Ishikawa (cell line): ENCODE measurements around the gene SYNE3.

Experiments
- CEBPB ChIP-seq: IDR thresholded peaks from 2 replicates; pipeline ENCODE4 v1.6.1; 2012
- CREB1 ChIP-seq: IDR thresholded peaks from 2 replicates; pipeline ENCODE4 v1.6.1; 2012; ENCODE audit warnings: low read depth
- EGR1 ChIP-seq: IDR thresholded peaks from 2 replicates; pipeline ENCODE4 v1.6.1; 2012
- EP300 ChIP-seq: IDR thresholded peaks from 2 replicates; pipeline ENCODE4 v1.6.1; 2012; ENCODE audit warnings: borderline replicate concordance
- FOXM1 ChIP-seq: IDR thresholded peaks from 2 replicates; pipeline ENCODE4 v1.6.1; 2012; ENCODE audit warnings: low read depth, borderline replicate concordance
- MAX ChIP-seq: IDR thresholded peaks from 2 replicates; pipeline ENCODE4 v1.6.1; 2012
- NFIC ChIP-seq: IDR thresholded peaks from 2 replicates; pipeline ENCODE4 v1.6.1; 2012
- RAD21 ChIP-seq: IDR thresholded peaks from 2 replicates; pipeline ENCODE4 v1.6.1; 2012; ENCODE audit warnings: low read depth
- REST ChIP-seq: IDR thresholded peaks from 2 replicates; pipeline ENCODE4 v1.6.1; 2012; ENCODE audit warnings: low read depth, mild to moderate bottlenecking
- TAF1 ChIP-seq: IDR thresholded peaks from 2 replicates; pipeline ENCODE4 v1.6.1; 2012; ENCODE audit warnings: low read depth, mild to moderate bottlenecking
- TCF12 ChIP-seq: IDR thresholded peaks from 2 replicates; pipeline ENCODE4 v1.6.1; 2012; ENCODE audit warnings: low read depth
- TEAD4 ChIP-seq: IDR thresholded peaks from 2 replicates; pipeline ENCODE4 v1.6.1; 2012
- USF1 ChIP-seq: IDR thresholded peaks from 2 replicates; pipeline ENCODE4 v1.6.1; 2012
- YY1 ChIP-seq: IDR thresholded peaks from 2 replicates; pipeline ENCODE4 v1.6.1; 2012; ENCODE audit warnings: low read depth
- ZBTB7A ChIP-seq: IDR thresholded peaks from 2 replicates; pipeline ENCODE4 v1.6.1; 2012; ENCODE audit warnings: low read depth

Gene SYNE3

GRCh38 chr14:95494456-95494855, 22.0 kb downstream of the SYNE3 start:
- TF ChIP-seq MAX: no peak
- TF ChIP-seq USF1: no peak
- no peak for TF ChIP-seq EP300
- no peak for TF ChIP-seq CEBPB

- no peak for TF ChIP-seq USF1
- TF ChIP-seq MAX: no peak
- TF ChIP-seq TEAD4: no peak
- TF ChIP-seq NFIC: no peak
- TF ChIP-seq EP300: no peak
- no peak for TF ChIP-seq REST
- no peak for TF ChIP-seq CEBPB
- TF ChIP-seq TAF1: no peak
- TF ChIP-seq FOXM1: no peak
- TF ChIP-seq EGR1: no peak
- no peak for TF ChIP-seq ZBTB7A
- no peak for TF ChIP-seq CREB1
Observed at GRCh38 chr14:95493976-95494375, 22.5 kb downstream of the SYNE3 start.

GRCh38 chr14:95493503-95493902, 22.9 kb downstream of the SYNE3 start:
- TF ChIP-seq REST (no peak), TAF1 (no peak), EGR1 (no peak), USF1 (no peak), EP300 (no peak), NFIC (no peak), FOXM1 (no peak), RAD21 (no peak), TEAD4 (no peak), ZBTB7A (no peak), TCF12 (no peak), MAX (no peak), CREB1 (no peak), YY1 (no peak), CEBPB (no peak)

- no peak for TF ChIP-seq TCF12
- TF ChIP-seq RAD21: no peak
- TF ChIP-seq CEBPB: no peak
- TF ChIP-seq TEAD4: no peak
- no peak for TF ChIP-seq FOXM1
- no peak for TF ChIP-seq NFIC
- TF ChIP-seq EGR1: no peak
- TF ChIP-seq EP300: no peak
- TF ChIP-seq YY1: no peak
- TF ChIP-seq USF1: no peak
- no peak for TF ChIP-seq CREB1
- TF ChIP-seq TAF1: no peak
- no peak for TF ChIP-seq MAX
- TF ChIP-seq ZBTB7A: no peak
- no peak for TF ChIP-seq REST
Observed at GRCh38 chr14:95491936-95492608, 24.4 kb downstream of the SYNE3 start.
